GM19452 (cell line): ENCODE data around the gene DLX2.
"Not testable (repeated sequence)": the region's sequence is repeated elsewhere in the genome, so short reads cannot be mapped to it uniquely, and the experiment has no call there.

Experiments used
- ATAC-seq: cut with Tn5 transposase; IDR thresholded peaks from one replicate; pipeline ENCODE4 v1.9.1; 2021; ENCODE audit not compliant: unreplicated experiment

Gene DLX2

GRCh38 chr2:172083628-172084394 lies 18.9 kb downstream of the DLX2 start:
- ATAC-seq: no peak

GRCh38 chr2:172082944-172083627 lies 19.6 kb downstream of the DLX2 start:
- ATAC-seq: no peak

- no peak for ATAC-seq
Observed at GRCh38 chr2:172082105-172082943, 20.4 kb downstream of the DLX2 start.

GRCh38 chr2:172081221-172082022 lies 21.3 kb downstream of the DLX2 start:
- ATAC-seq: no peak

GRCh38 chr2:172080641-172081220 lies 22.0 kb downstream of the DLX2 start:
- no peak for ATAC-seq

- no peak for ATAC-seq
Observed at GRCh38 chr2:172079838-172080640, 22.7 kb downstream of the DLX2 start.

GRCh38 chr2:172079416-172079815 lies 23.3 kb downstream of the DLX2 start:
- ATAC-seq: no peak

GRCh38 chr2:172074254-172074653 lies 28.4 kb downstream of the DLX2 start:
- no peak for ATAC-seq

- ATAC-seq: no peak
Observed at GRCh38 chr2:172073518-172073917, 29.2 kb downstream of the DLX2 start.

GRCh38 chr2:172072706-172073105 lies 30.0 kb downstream of the DLX2 start:
- ATAC-seq: no peak

- ATAC-seq: no peak
Observed at GRCh38 chr2:172072303-172072702, 30.4 kb downstream of the DLX2 start.

- ATAC-seq: no peak
Observed at GRCh38 chr2:172070936-172071335, 31.8 kb downstream of the DLX2 start.

GRCh38 chr2:172067905-172068304 lies 34.8 kb downstream of the DLX2 start:
- not testable (repeated sequence) for ATAC-seq

GRCh38 chr2:172066394-172066886 lies 36.3 kb downstream of the DLX2 start:
- ATAC-seq: no peak

- ATAC-seq: no peak
Observed at GRCh38 chr2:172065111-172065510, 37.6 kb downstream of the DLX2 start.

- no peak for ATAC-seq
Observed at GRCh38 chr2:172063446-172063845, 39.3 kb downstream of the DLX2 start.

- no peak for ATAC-seq
Observed at GRCh38 chr2:172062402-172063004, 40.2 kb downstream of the DLX2 start.

GRCh38 chr2:172060118-172060517 lies 42.6 kb downstream of the DLX2 start:
- not testable (repeated sequence) for ATAC-seq

GRCh38 chr2:172058660-172059059 lies 44.0 kb downstream of the DLX2 start:
- ATAC-seq: no peak
